ENCODE results near the gene BTBD16. TPM values are rescaled to one million over a fixed set of nuclear protein-coding genes. Genes with fewer than 3 reads are reported as not detected.

The BTBD16 gene
- total and polyA plus RNA-seq, 4 donors = 0.42 to 2.8 (median 1.8) TPM

DNA sequence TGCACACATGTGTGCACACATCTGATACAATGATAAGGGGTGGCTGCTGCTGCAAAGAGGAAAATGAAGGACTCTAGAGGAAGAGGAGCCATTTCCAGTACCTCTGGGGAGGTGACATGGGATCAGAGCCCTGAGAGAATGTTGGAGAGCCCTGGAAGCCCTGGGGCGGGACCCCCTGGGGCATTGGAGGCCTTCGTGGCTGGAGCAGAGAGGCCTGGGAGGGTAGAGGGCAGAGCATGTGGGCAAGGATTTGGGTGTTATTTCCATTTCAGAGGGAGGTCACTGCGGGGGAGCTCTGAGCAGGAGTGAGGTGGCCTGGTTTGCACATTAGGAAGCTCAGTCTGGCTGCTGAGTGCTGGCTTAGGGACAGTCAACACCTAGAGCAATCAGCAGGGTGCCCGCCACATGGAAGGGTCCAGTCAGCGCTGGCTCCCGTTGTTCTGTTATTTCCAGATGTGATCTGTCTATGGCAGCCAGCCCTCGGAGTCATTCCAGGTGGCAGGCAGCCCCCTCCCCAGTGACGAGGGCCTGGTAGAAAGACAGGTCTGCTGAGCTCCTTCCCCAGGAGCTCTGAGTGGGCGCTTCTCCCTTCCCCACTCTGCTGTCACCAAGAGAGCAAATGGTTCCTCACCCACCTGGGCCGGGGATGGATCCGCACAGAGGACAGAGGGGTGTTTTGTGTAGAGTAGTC, 24.1 kb upstream of the BTBD16 start:
- Histone ChIP-seq H3K27me3 (ENCODE audit: control insufficient read depth in 4 of 4, insufficient read depth in 4 of 4, low read length in 3 of 4) (no peaks in the 10 kb centered on the region), H3K9me3 (ENCODE audit: control insufficient read depth in 4 of 4, low read length in 3 of 4) (no peaks in the 10 kb centered on the region), H3K4me1 (ENCODE audit: control insufficient read depth in 4 of 4, insufficient read depth in 4 of 4, low read length in 3 of 4) (no peaks in the 10 kb centered on the region), H3K27ac (ENCODE audit: low read depth in 1 of 2, low read length in 2 of 2) (no peak overlapping the region), H3K4me3 (ENCODE audit: low read depth in 1 of 3, low read length in 3 of 3) (no peak overlapping the region), H3K36me3 (ENCODE audit: control insufficient read depth in 4 of 4, insufficient read depth in 3 of 4, low read depth in 1 of 4, low read length in 3 of 4) (peaks cover 0 to 17% (median 2%) of the 10 kb centered on the region in 4 donors), H3K9ac (ENCODE audit: low read depth in 1 of 2, low read length in 2 of 2) (no peak overlapping the region)
- no peak for TF ChIP-seq RXRA (IDR thresholded peaks at IDR 0.05)
- no peak for TF ChIP-seq TAF1 (conservative IDR thresholded peaks at IDR 0.05)
- no peak for TF ChIP-seq YY1 (IDR thresholded peaks at IDR 0.05)
- no peak for TF ChIP-seq HNF4A (conservative IDR thresholded peaks at IDR 0.05)
- TF ChIP-seq RAD21 (IDR thresholded peaks at IDR 0.05) = no peak
- TF ChIP-seq, protein P1, sequence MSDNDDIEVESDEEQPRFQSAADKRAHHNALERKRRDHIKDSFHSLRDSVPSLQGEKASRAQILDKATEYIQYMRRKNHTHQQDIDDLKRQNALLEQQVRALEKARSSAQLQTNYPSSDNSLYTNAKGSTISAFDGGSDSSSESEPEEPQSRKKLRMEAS (IDR thresholded peaks at IDR 0.05) = no peak
- TF ChIP-seq, protein P2, sequence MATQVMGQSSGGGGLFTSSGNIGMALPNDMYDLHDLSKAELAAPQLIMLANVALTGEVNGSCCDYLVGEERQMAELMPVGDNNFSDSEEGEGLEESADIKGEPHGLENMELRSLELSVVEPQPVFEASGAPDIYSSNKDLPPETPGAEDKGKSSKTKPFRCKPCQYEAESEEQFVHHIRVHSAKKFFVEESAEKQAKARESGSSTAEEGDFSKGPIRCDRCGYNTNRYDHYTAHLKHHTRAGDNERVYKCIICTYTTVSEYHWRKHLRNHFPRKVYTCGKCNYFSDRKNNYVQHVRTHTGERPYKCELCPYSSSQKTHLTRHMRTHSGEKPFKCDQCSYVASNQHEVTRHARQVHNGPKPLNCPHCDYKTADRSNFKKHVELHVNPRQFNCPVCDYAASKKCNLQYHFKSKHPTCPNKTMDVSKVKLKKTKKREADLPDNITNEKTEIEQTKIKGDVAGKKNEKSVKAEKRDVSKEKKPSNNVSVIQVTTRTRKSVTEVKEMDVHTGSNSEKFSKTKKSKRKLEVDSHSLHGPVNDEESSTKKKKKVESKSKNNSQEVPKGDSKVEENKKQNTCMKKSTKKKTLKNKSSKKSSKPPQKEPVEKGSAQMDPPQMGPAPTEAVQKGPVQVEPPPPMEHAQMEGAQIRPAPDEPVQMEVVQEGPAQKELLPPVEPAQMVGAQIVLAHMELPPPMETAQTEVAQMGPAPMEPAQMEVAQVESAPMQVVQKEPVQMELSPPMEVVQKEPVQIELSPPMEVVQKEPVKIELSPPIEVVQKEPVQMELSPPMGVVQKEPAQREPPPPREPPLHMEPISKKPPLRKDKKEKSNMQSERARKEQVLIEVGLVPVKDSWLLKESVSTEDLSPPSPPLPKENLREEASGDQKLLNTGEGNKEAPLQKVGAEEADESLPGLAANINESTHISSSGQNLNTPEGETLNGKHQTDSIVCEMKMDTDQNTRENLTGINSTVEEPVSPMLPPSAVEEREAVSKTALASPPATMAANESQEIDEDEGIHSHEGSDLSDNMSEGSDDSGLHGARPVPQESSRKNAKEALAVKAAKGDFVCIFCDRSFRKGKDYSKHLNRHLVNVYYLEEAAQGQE (IDR thresholded peaks at IDR 0.05) = no peak
- TF ChIP-seq FOXA1 (IDR thresholded peaks at IDR 0.05) = no peak
- no peak for TF ChIP-seq GABPA (IDR thresholded peaks at IDR 0.05 in 1 of 2, conservative IDR thresholded peaks at IDR 0.05 in 1 of 2)
- TF ChIP-seq FOXA2 (IDR thresholded peaks at IDR 0.05) = no peak
- no peak for TF ChIP-seq SP1 (IDR thresholded peaks at IDR 0.05)
- WGBS = 95% methylated on average over 11 of the region's 11 CpGs
- DNase-seq (ENCODE audit: low spot score) = no peak

DNA sequence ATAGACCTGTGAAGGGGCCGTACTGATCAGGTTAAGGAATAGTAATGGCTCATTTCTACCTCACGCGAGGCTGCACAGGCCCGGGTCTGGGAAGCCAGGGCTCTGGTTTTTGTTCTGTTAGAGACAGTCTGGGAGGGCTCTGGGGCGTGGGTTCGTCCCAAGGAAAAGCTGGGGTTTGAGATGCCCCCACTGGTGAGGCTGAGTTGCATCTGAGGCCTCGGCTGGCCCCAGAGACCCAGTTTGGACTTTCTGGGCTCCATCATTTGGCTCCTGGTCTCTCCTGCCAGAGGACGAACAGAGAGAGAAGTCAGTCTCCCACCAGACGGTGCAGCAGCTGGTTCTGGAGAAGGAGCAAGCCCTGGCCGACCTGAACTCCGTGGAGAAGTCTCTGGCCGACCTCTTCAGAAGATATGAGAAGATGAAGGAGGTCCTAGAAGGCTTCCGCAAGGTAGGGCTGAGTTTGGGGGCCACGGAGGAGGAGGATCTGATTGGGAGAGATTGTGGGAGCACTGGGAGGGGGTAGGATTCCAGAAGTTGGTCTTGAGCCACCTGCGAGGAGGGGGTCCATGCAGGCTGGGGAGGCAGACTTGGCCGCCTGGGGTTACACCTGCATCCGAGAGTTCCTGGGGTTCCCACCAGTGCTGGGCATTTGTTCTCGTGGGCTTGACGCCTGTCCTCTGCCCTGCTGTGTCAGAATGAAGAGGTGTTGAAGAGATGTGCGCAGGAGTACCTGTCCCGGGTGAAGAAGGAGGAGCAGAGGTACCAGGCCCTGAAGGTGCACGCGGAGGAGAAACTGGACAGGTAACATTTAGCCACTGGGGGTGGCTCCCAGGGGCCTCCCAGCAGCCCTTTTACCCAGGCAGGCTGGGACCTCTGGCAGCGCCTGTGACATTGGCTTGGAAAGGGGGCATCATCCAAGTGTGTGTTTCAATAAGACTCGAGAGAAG, 22.5 kb upstream of the BTBD16 start:
- Histone ChIP-seq H3K9me3 (ENCODE audit: control insufficient read depth in 4 of 4, low read length in 3 of 4) (no peaks in the 10 kb centered on the region), H3K27me3 (ENCODE audit: control insufficient read depth in 4 of 4, insufficient read depth in 4 of 4, low read length in 3 of 4) (no peaks in the 10 kb centered on the region), H3K9ac (ENCODE audit: low read depth in 1 of 2, low read length in 2 of 2) (no peak overlapping the region), H3K36me3 (ENCODE audit: control insufficient read depth in 4 of 4, insufficient read depth in 3 of 4, low read depth in 1 of 4, low read length in 3 of 4) (peaks cover 0 to 13% (median 1%) of the 10 kb centered on the region in 4 donors), H3K4me3 (ENCODE audit: low read depth in 1 of 3, low read length in 3 of 3) (no peak overlapping the region), H3K27ac (ENCODE audit: low read depth in 1 of 2, low read length in 2 of 2) (no peak overlapping the region), H3K4me1 (ENCODE audit: control insufficient read depth in 4 of 4, insufficient read depth in 4 of 4, low read length in 3 of 4) (no peaks in the 10 kb centered on the region)
- no peak for DNase-seq (ENCODE audit: low spot score)
- WGBS = 97% methylated on average over 25 of the region's 25 CpGs
- TF ChIP-seq HNF4A (conservative IDR thresholded peaks at IDR 0.05) (no peak), HNF4G (IDR thresholded peaks at IDR 0.05) (no peak), RAD21 (IDR thresholded peaks at IDR 0.05) (no peak), NR2F2 (IDR thresholded peaks at IDR 0.05) (no peak), JUND (IDR thresholded peaks at IDR 0.05) (no peak)
